Epithelial cell of alveolus of lung (primary cell): ENCODE data around the gene WEE2. TPM values are rescaled to one million over a fixed set of nuclear protein-coding genes. Genes with fewer than 3 reads are reported as not detected.

ENCODE experiments used
- total RNA-seq: library from RNA; depleted of rRNA; stranded (reverse); fragments of >200 nt; gene quantifications from 2 replicates; pipeline ENCODE4 v1.2.1, GENCODE V29; 2015

WEE2 gene
- total RNA-seq: not detected in 2 replicates

GRCh38 chr7:141708351-141708750, at the start of gene WEE2:
Gene WEE2 (plus strand): TSS chr7:141708353. CDS start chr7:141708759, 406 bp downstream.

GRCh38 chr7:141702047-141702567, 6.0 kb upstream of the WEE2 start, which contains the start of gene DENND11:
Gene DENND11 (minus strand): TSS chr7:141702166. CDS start chr7:141702153, 13 bp downstream.

GRCh38 chr7:141737836-141738591, 29.9 kb downstream of the WEE2 start, which contains the start of gene SSBP1:
Gene SSBP1 (plus strand): TSS chr7:141738358. CDS start chr7:141739167, 809 bp downstream.

GRCh38 chr7:141763797-141764196, 55.6 kb downstream of the WEE2 start, which contains the start of gene TAS2R3:
Gene TAS2R3 (plus strand): TSS chr7:141764097. CDS start chr7:141764159, 62 bp downstream.

GRCh38 chr7:141776374-141776773, 68.2 kb downstream of the WEE2 start, which contains the start of gene TAS2R4:
Gene TAS2R4 (plus strand): TSS chr7:141776674. CDS start chr7:141778489, 1,815 bp downstream.

Other genes with a start within 250 kb of the WEE2 start
- 20.3 and 25.7 TPM in 2 replicates for gene AGK, start 156.9 kb upstream of the WEE2 start, total RNA-seq
- gene DENND11, start 6.2 kb upstream of the WEE2 start, total RNA-seq: 3.9 and 6.8 TPM in 2 replicates
- 170 and 221 TPM in 2 replicates for gene SSBP1, start 30.0 kb downstream of the WEE2 start, total RNA-seq
- 1.1 TPM in 1 of 2 replicates, not detected in the other for gene TAS2R3, start 55.7 kb downstream of the WEE2 start, total RNA-seq
- under 0.01 and 0.88 TPM in 2 replicates for gene TAS2R4, start 68.3 kb downstream of the WEE2 start, total RNA-seq
- gene TAS2R5, start 81.9 kb downstream of the WEE2 start, total RNA-seq: 0.39 and 0.48 TPM in 2 replicates
- gene PRSS37, start 133.1 kb downstream of the WEE2 start, total RNA-seq: not detected in 2 replicates
- gene OR9A4, start 208.0 kb downstream of the WEE2 start, total RNA-seq: not detected in 2 replicates
- gene CLEC5A, start 238.6 kb downstream of the WEE2 start, total RNA-seq: not detected in 2 replicates